22Rv1 (cell line): ENCODE results near the gene CACNG4.

Source experiments
- CTCF ChIP-seq: fragments of 450-650 bp; IDR thresholded peaks from 2 replicates; pipeline ENCODE4 v1.5.1; 2017; ENCODE audit warnings: mild to moderate bottlenecking
- ZFX ChIP-seq: fragments of 450-650 bp; IDR thresholded peaks from 2 replicates; pipeline ENCODE4 v1.6.1; 2017; ENCODE audit warnings: antibody characterized with exemption, borderline replicate concordance

DNA sequence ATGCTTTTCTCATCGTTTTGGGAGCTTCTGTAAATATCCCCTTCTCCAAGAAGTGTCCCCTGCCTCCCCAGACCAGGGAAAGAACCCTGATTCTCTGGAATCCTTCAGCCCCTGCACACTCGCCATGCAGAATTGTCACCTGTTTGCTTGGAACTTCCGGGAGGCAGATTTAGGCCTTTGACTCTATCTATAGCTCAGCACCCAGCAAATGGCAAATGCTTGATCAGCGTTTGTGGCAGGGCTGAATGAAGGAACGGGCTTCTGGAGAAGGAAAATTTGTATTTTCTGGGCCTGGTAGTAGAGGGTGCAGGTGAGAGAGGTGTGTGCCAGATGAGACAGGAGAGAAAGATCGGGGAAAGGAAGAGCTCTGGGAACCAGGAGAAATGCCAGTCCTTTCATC lies 18.3 kb upstream of the CACNG4 start:
- TF ChIP-seq CTCF: no peak
- no peak for TF ChIP-seq ZFX
